Fibroblast of lung (primary cell): ENCODE measurements around the gene CD6. TPM values are rescaled to one million over a fixed set of nuclear protein-coding genes. Genes with fewer than 3 reads are reported as not detected.

Experiments
- DNase-seq, 2 donors: peaks; one replicate each; pipeline versions ENCODE4 v3.0.0 to v3.0.0-alpha.2; 2010; ENCODE audit warnings: low read depth in 2 of 2
- H2AFZ ChIP-seq: 2 replicates; pipeline ENCODE4 v1.5.1; 2012; ENCODE audit warnings: low read length, control low read depth, inconsistent platforms
- H3K27ac ChIP-seq: 2 replicates; pipeline ENCODE4 v1.5.1; 2011; ENCODE audit warnings: low read length, control low read depth; ENCODE audit not compliant: insufficient read depth
- H3K27me3 ChIP-seq: 2 replicates; pipeline ENCODE4 v1.5.1; 2011; ENCODE audit warnings: mild to moderate bottlenecking, low read length; ENCODE audit not compliant: control insufficient read depth, insufficient read depth
- H3K36me3 ChIP-seq: 2 replicates; pipeline ENCODE4 v1.5.1; 2011; ENCODE audit warnings: low read length; ENCODE audit not compliant: control insufficient read depth, insufficient read depth
- H3K4me1 ChIP-seq: 2 replicates; pipeline ENCODE4 v1.5.1; 2011; ENCODE audit warnings: low read length; ENCODE audit not compliant: control insufficient read depth, insufficient read depth; ENCODE audit errors: extremely low read depth
- H3K4me2 ChIP-seq: 2 replicates; pipeline ENCODE4 v1.5.1; 2011; ENCODE audit warnings: low read length, control low read depth; ENCODE audit not compliant: insufficient read depth; ENCODE audit errors: extremely low read depth
- H3K4me3 ChIP-seq, 4 experiments: fragments of 200-600 bp in 1 of 4; sonication (generic) in 1 of 4; replicated peaks in 1 of 4; 2 replicates each; pipeline ENCODE4 v1.5.1; 2011 to 2016; ENCODE audit warnings: low read length in 4 of 4, low read depth in 3 of 4, mild to moderate bottlenecking in 3 of 4, control low read depth in 2 of 4, inconsistent platforms in 1 of 4, mixed read lengths in 1 of 4; ENCODE audit not compliant: insufficient read depth in 1 of 4; ENCODE audit errors: control extremely low read depth in 1 of 4
- H3K79me2 ChIP-seq: 2 replicates; pipeline ENCODE4 v1.5.1; 2012; ENCODE audit warnings: mild to moderate bottlenecking, low read length, inconsistent platforms; ENCODE audit not compliant: control insufficient read depth, insufficient read depth
- H3K9ac ChIP-seq: 2 replicates; pipeline ENCODE4 v1.5.1; 2011; ENCODE audit warnings: mild to moderate bottlenecking, low read length, control low read depth; ENCODE audit not compliant: insufficient read depth
- H3K9me3 ChIP-seq: 2 replicates; pipeline ENCODE4 v1.5.1; 2012; ENCODE audit warnings: low read depth, low read length; ENCODE audit not compliant: control insufficient read depth, insufficient read depth
- H4K20me1 ChIP-seq: 2 replicates; pipeline ENCODE4 v1.5.1; 2011; ENCODE audit warnings: low read length; ENCODE audit not compliant: control insufficient read depth, insufficient read depth; ENCODE audit errors: extremely low read depth
- CTCF ChIP-seq, 2 donors: IDR thresholded peaks in 1 of 2; conservative IDR thresholded peaks in 1 of 2; 1 replicate in 1 of 2; 2 replicates in 1 of 2; pipeline ENCODE4 v1.5.1; 2011 to 2012; ENCODE audit warnings: low read length in 2 of 2, control low read depth in 1 of 2, inconsistent platforms in 1 of 2, low read depth in 1 of 2, mild to moderate bottlenecking in 1 of 2
- EZH2 ChIP-seq: IDR thresholded peaks from 2 replicates; pipeline ENCODE4 v1.5.1; 2012; ENCODE audit warnings: low read length, control low read depth, mild to moderate bottlenecking; ENCODE audit errors: missing control alignments
- polyA plus RNA-seq, 2 donors: library from polyadenylated mRNA; depleted of rRNA in 1 of 2; stranded (reverse) in 1 of 2; unstranded in 1 of 2; fragments of >200 nt; gene quantifications; 2 replicates each; pipeline ENCODE4 v1.2.1, GENCODE V29; 2011 to 2012; ENCODE audit warnings: missing spikeins in 1 of 2
- total RNA-seq: library from RNA; depleted of rRNA; stranded (reverse); fragments of >200 nt; gene quantifications from 2 replicates; pipeline ENCODE4 v1.2.1, GENCODE V29; 2014

Gene CD6
- total and polyA plus RNA-seq, 2 donors (not counting 1 experiment from before 2014, with no cell fraction given): not detected

GRCh38 chr11:61069427-61069826, 97.9 kb downstream of the CD6 start:
- DNase-seq: no peak
- no peaks in the 10 kb centered on the region for H3K9me3 ChIP-seq
- H3K9ac ChIP-seq: no peak overlapping the region

More at GRCh38 chr11:61069427-61069826, 97.9 kb downstream of the CD6 start:
- no peak overlapping the region for H2AFZ ChIP-seq
- no peaks in the 10 kb centered on the region for H4K20me1 ChIP-seq
- no peaks in the 10 kb centered on the region for H3K79me2 ChIP-seq
- H3K27me3 ChIP-seq: no peaks in the 10 kb centered on the region
- no peaks in the 10 kb centered on the region for H3K36me3 ChIP-seq
- H3K4me2 ChIP-seq: no peak overlapping the region
- TF ChIP-seq EZH2 (no peak), CTCF (conservative IDR thresholded peaks at IDR 0.05 in 1 of 2, IDR thresholded peaks at IDR 0.05 in 1 of 2; ENCODE audit: low read depth in 1 of 2, low read length in 2 of 2) (no peak)
- no peaks in the 10 kb centered on the region for H3K4me1 ChIP-seq
- H3K27ac ChIP-seq: no peak overlapping the region
- H3K4me3 ChIP-seq: no peak overlapping the region

Other genes with a start within 250 kb of the CD6 start
- gene MS4A18, start 247.0 kb upstream of the CD6 start, total RNA-seq: not detected in 2 replicates
- not detected in 2 replicates for gene MS4A18, start 247.0 kb upstream of the CD6 start, polyA plus RNA-seq
- not detected in 2 replicates for gene MS4A15, start 214.8 kb upstream of the CD6 start, total RNA-seq
- not detected in 2 replicates for gene MS4A15, start 214.8 kb upstream of the CD6 start, polyA plus RNA-seq
- not detected in 2 replicates for gene MS4A10, start 186.3 kb upstream of the CD6 start, total RNA-seq
- not detected in 2 replicates for gene MS4A10, start 186.3 kb upstream of the CD6 start, polyA plus RNA-seq
- gene CCDC86, start 129.6 kb upstream of the CD6 start, total RNA-seq: 7.2 and 7.4 TPM in 2 replicates
- 14.9 and 29.4 TPM in 2 replicates for gene CCDC86, start 129.6 kb upstream of the CD6 start, polyA plus RNA-seq
- gene PTGDR2, start 115.7 kb upstream of the CD6 start, total RNA-seq: 0.26 and 0.33 TPM in 2 replicates
- 0.45 and 2.4 TPM in 2 replicates for gene PTGDR2, start 115.7 kb upstream of the CD6 start, polyA plus RNA-seq
- gene ZP1, start 104.1 kb upstream of the CD6 start, total RNA-seq: under 0.01 TPM in 1 of 2 replicates, not detected in the other
- gene ZP1, start 104.1 kb upstream of the CD6 start, polyA plus RNA-seq: 0.62 TPM in 1 of 2 replicates, not detected in the other
- gene PRPF19, start 65.1 kb upstream of the CD6 start, total RNA-seq: 34.7 and 37.7 TPM in 2 replicates
- gene PRPF19, start 65.1 kb upstream of the CD6 start, polyA plus RNA-seq: 32.6 and 55.6 TPM in 2 replicates
- 18.7 and 21.5 TPM in 2 replicates for gene TMEM109, start 57.5 kb upstream of the CD6 start, total RNA-seq
- 34.9 and 42.4 TPM in 2 replicates for gene TMEM109, start 57.5 kb upstream of the CD6 start, polyA plus RNA-seq
- gene TMEM132A, start 47.2 kb upstream of the CD6 start, total RNA-seq: 13.2 and 20.8 TPM in 2 replicates
- 6.7 and 6.9 TPM in 2 replicates for gene TMEM132A, start 47.2 kb upstream of the CD6 start, polyA plus RNA-seq
- 19.5 and 29.9 TPM in 2 replicates for gene SLC15A3, start 19.5 kb upstream of the CD6 start, total RNA-seq
- 5.8 and 10.5 TPM in 2 replicates for gene SLC15A3, start 19.5 kb upstream of the CD6 start, polyA plus RNA-seq
- gene CD5, start 130.8 kb downstream of the CD6 start, total RNA-seq: not detected in 2 replicates
- gene CD5, start 130.8 kb downstream of the CD6 start, polyA plus RNA-seq: not detected in 2 replicates
- gene VPS37C, start 189.7 kb downstream of the CD6 start, total RNA-seq: 7.2 and 7.6 TPM in 2 replicates
- 9.9 and 10.7 TPM in 2 replicates for gene VPS37C, start 189.7 kb downstream of the CD6 start, polyA plus RNA-seq
- 4.3 TPM in 1 of 2 replicates, not detected in the other for gene PGA3, start 231.8 kb downstream of the CD6 start, total RNA-seq
- gene PGA3, start 231.8 kb downstream of the CD6 start, polyA plus RNA-seq: 0.24 and 0.35 TPM in 2 replicates